ENCODE measurements around the gene SPNS2. TPM values are rescaled to one million over a fixed set of nuclear protein-coding genes. Genes with fewer than 3 reads are reported as not detected.

Gene SPNS2
- total RNA-seq, 1 donor from 2014 or later = 73.0 TPM

DNA sequence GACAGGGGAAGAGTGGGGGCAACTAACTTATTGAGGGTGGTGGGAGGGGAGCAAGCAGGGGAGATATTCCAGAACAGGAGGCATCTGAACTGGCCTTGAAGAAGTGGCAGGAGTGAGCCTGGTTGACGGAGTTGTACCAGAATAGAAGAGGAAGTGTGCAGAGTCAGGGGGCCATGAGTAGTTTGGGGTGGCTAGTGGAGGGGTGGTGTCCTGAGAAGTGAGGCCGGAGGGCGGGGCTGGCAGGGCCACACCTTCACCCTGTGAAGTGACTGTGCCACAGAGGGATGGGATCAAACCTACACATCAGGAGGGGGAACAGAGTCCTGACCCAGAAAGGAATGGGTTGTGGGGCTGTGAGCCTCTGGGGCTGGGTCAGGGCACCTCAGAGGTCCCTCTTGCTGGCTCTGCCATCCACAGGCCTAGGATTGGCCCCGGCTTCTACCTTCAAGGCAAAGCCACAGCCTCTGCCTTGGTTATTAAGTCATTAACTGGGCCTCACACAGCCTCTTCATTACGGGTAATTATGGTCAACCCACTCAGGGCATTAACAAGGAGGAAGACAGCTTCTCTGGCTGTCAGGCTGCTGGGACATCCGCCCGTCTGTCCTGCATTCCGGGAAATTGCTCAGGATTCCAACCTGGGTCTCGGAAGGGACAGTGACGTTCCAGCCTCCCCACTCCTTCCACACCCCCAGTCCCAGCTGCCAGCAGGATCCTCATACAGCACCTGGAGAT is 12.7 kb downstream of the SPNS2 start:
- Mint-ChIP-seq H3K27me3 (ENCODE audit: unreplicated experiment) (peaks cover 14% of the 10 kb centered on the region), H3K4me3 (ENCODE audit: unreplicated experiment) (no peak overlapping the region)
- no peak for DNase-seq

DNA sequence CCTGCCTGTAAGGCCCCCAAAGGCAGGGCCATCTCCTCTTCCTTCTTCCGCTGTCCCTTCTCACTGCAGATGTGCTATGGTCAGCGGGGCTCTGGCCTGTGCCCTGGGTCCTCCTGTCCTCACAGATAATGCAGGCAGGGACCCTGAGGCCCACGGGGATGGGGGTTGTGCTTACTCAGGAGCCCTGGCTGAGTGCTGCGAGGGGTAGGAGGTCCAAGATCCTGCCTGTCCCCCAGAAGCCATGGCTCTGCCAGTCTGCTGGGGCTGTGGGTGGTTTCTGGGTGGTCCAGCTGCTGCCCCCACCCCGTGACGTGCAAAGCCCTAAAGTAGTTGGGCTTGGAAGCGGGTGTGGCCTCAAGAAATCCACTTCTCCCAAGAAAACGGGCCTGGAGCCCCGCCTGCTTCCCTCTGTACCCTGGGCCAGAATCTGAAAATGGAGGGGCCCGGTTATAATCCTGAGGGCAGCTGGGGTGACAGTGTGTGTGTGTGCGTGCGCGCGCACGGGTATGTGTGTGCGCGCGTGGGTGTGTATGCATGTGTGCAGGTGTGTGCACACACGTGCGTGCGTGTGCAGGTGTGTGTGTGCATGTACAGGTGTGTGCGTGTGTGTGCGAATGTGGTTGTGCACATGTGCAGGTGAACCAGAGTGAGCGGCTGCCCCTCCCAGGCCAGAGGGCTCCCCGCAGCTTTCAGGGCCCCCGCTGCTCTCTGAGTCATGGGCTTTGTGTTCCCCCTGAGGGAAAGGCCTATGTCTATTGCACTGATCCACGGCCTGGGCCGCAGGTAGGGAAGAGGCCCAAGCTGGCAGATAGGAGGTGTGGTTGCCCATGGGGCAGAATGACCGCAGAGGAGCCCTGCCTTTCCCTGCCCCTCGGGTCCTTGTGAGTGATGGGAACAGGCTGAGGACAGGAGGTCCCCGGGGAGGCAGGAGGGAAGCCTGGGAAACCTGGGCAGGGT is 13.8 kb downstream of the SPNS2 start:
- no peak overlapping the region for H3K27ac Mint-ChIP-seq (ENCODE audit: unreplicated experiment)
- peaks cover 20% of the 10 kb centered on the region for H3K4me1 Mint-ChIP-seq (ENCODE audit: low read depth, unreplicated experiment)
- H3K36me3 Mint-ChIP-seq (ENCODE audit: unreplicated experiment) = no peaks in the 10 kb centered on the region
- TF ChIP-seq, protein P1, sequence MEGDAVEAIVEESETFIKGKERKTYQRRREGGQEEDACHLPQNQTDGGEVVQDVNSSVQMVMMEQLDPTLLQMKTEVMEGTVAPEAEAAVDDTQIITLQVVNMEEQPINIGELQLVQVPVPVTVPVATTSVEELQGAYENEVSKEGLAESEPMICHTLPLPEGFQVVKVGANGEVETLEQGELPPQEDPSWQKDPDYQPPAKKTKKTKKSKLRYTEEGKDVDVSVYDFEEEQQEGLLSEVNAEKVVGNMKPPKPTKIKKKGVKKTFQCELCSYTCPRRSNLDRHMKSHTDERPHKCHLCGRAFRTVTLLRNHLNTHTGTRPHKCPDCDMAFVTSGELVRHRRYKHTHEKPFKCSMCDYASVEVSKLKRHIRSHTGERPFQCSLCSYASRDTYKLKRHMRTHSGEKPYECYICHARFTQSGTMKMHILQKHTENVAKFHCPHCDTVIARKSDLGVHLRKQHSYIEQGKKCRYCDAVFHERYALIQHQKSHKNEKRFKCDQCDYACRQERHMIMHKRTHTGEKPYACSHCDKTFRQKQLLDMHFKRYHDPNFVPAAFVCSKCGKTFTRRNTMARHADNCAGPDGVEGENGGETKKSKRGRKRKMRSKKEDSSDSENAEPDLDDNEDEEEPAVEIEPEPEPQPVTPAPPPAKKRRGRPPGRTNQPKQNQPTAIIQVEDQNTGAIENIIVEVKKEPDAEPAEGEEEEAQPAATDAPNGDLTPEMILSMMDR (IDR thresholded peaks at IDR 0.05; ENCODE audit: partially characterized antibody, unreplicated experiment) = no peak
- H3K4me3 Mint-ChIP-seq (ENCODE audit: unreplicated experiment) = no peak overlapping the region
- peaks cover 4% of the 10 kb centered on the region for H3K9me3 Mint-ChIP-seq (ENCODE audit: unreplicated experiment)
- DNase-seq = no peak
- H3K27me3 Mint-ChIP-seq (ENCODE audit: unreplicated experiment) = peaks cover 14% of the 10 kb centered on the region

More for the DNA sequence above, 12.7 kb downstream of the SPNS2 start:
- H3K9me3 Mint-ChIP-seq (ENCODE audit: unreplicated experiment) = peaks cover 4% of the 10 kb centered on the region
- TF ChIP-seq, protein P1 (IDR thresholded peaks at IDR 0.05; ENCODE audit: partially characterized antibody, unreplicated experiment) = no peak
- H3K36me3 Mint-ChIP-seq (ENCODE audit: unreplicated experiment) = no peaks in the 10 kb centered on the region
- no peak overlapping the region for H3K27ac Mint-ChIP-seq (ENCODE audit: unreplicated experiment)
- H3K4me1 Mint-ChIP-seq (ENCODE audit: low read depth, unreplicated experiment) = peaks cover 18% of the 10 kb centered on the region

DNA sequence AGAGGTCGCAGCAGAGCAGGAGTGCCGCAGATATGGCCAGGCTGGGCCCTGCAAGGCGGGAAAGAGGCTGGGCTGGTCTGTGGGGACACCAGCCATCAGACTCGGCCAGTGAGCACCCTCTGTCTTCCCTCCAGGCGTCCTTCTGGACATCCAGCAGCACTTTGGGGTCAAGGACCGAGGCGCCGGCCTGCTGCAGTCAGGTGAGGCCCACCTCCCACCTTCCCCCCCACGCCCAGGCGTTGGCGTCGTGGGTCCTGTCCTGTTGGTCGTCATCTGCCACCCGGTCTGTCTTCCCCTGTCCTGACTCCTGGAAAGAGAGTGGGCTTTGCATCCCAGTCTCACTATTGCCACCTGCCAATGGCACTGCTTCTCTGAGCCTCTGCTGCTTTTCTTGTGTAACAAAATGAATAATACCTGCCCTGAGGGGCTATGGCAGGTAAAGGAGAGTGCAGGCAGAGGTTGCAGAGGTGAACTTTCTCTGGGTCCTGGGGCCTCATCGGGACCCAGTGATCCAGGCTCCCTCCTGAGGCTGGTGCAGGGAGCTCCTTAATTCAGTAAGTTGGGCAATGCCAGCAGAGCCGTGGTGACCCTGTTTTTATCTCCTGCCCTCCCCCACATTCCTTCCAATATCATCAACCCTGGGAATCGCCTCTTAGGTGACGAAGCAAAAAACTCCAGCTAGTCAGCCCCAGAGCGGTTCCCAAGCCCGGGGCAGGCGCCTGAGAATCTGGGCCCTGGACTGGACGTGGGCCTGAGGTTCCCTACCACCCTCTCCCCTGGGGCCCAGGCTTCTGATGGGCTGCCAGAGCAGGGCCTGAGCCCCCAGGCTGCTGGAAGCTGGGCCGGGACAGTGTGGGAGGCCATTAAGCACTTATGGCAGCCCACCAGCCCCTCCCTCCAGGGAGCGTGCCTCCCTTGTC is 14.7 kb downstream of the SPNS2 start:
- no peak overlapping the region for H3K4me3 Mint-ChIP-seq (ENCODE audit: unreplicated experiment)
- no peak overlapping the region for H3K27ac Mint-ChIP-seq (ENCODE audit: unreplicated experiment)
- H3K4me1 Mint-ChIP-seq (ENCODE audit: low read depth, unreplicated experiment) = peaks cover 20% of the 10 kb centered on the region
- H3K36me3 Mint-ChIP-seq (ENCODE audit: unreplicated experiment) = peaks cover 5% of the 10 kb centered on the region
- TF ChIP-seq, protein P1 (IDR thresholded peaks at IDR 0.05; ENCODE audit: partially characterized antibody, unreplicated experiment) = no peak
- peaks cover 14% of the 10 kb centered on the region for H3K27me3 Mint-ChIP-seq (ENCODE audit: unreplicated experiment)
- H3K9me3 Mint-ChIP-seq (ENCODE audit: unreplicated experiment) = peaks cover 8% of the 10 kb centered on the region
- DNase-seq = no peak

DNA sequence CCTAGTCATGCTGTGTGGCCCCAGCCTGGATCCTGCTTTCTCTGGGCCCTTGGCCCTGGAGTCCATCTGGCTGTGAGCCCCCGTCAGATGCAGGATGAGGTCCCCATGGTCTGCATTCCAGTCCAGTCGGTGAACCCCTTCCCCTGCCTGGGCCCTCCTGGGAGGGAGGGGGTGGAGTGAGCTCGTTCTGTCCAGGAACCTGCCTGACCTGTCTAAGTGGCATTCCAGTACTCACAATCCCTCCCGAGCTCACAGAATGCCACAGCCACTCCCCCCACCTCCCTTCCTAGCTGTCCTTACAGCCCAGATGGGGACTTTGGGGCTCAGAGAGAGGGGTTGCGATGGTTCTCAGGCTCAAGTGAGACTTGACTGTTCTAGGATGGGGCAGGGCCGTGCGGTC is 15.5 kb downstream of the SPNS2 start:
- TF ChIP-seq, protein P1 (IDR thresholded peaks at IDR 0.05; ENCODE audit: partially characterized antibody, unreplicated experiment) = no peak
- Mint-ChIP-seq H3K9me3 (ENCODE audit: unreplicated experiment) (peaks cover 8% of the 10 kb centered on the region), H3K27ac (ENCODE audit: unreplicated experiment) (no peak overlapping the region), H3K4me1 (ENCODE audit: low read depth, unreplicated experiment) (peaks cover 16% of the 10 kb centered on the region), H3K36me3 (ENCODE audit: unreplicated experiment) (peaks cover 5% of the 10 kb centered on the region), H3K27me3 (ENCODE audit: unreplicated experiment) (peaks cover 15% of the 10 kb centered on the region), H3K4me3 (ENCODE audit: unreplicated experiment) (no peak overlapping the region)
- no peak for DNase-seq

Measured in glutamatergic neuron (in vitro differentiated cells).